Bronchial epithelial cell (primary cell): ENCODE data around the gene VPS52. TPM values are rescaled to one million over a fixed set of nuclear protein-coding genes. Genes with fewer than 3 reads are reported as not detected.

Source experiments
- DNase-seq: peaks from one replicate; pipeline ENCODE4 v3.0.0-alpha.2; 2010; ENCODE audit warnings: low read depth
- FAIRE-seq: peaks from 2 replicates; lab custom pipeline; 2011; peaks lifted over from hg19 to GRCh38; lab: Jason Lieb, UNC
- H3K27me3 ChIP-seq: 2 replicates; pipeline ENCODE4 v1.5.1; 2011; ENCODE audit warnings: low read length; ENCODE audit not compliant: control insufficient read depth, insufficient read depth
- H3K36me3 ChIP-seq: 2 replicates; pipeline ENCODE4 v1.5.1; 2011; ENCODE audit warnings: low read length; ENCODE audit not compliant: control insufficient read depth, insufficient read depth
- H3K4me3 ChIP-seq: 2 replicates; pipeline ENCODE4 v1.5.1; 2011; ENCODE audit warnings: mild to moderate bottlenecking, low read depth, low read length, control low read depth
- total RNA-seq: library from RNA; depleted of rRNA; stranded (reverse); fragments of >200 nt; gene quantifications from 2 replicates; pipeline ENCODE4 v1.2.1, GENCODE V29; 2014
- TF ChIP-seq, protein P1 (sequence below): IDR thresholded peaks from 2 replicates; pipeline ENCODE4 v1.5.1; 2011; ENCODE audit warnings: mild to moderate bottlenecking, moderate library complexity, low read length, control low read depth, inconsistent platforms; ENCODE audit not compliant: insufficient read depth, severe bottlenecking

The VPS52 gene
- total RNA-seq, 1 donor from 2014 or later = 22.1 TPM

DNA sequence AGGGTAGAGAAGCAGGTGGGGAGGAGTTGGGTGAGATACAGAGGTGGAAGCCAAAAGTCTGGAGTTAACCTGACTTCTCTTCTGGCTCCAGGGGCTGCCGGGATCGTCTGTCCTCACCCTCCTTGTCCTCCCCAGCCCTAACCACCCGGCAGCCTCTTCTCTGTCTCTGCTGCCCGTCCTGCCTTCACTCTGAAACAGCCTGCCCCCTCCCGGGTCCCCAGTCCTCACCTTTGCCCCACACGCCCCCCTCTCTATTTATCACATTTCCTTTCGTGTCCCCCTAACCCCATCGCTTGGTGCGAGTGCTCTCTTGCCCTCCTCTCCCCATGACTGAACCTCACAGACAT is 57.7 kb downstream of the VPS52 start:
- H3K36me3 ChIP-seq = peaks cover 6% of the 10 kb centered on the region
- no peak for FAIRE-seq
- no peak for DNase-seq
- peak overlapping the region; percentile 47 for H3K4me3 ChIP-seq
- TF ChIP-seq, protein P1, sequence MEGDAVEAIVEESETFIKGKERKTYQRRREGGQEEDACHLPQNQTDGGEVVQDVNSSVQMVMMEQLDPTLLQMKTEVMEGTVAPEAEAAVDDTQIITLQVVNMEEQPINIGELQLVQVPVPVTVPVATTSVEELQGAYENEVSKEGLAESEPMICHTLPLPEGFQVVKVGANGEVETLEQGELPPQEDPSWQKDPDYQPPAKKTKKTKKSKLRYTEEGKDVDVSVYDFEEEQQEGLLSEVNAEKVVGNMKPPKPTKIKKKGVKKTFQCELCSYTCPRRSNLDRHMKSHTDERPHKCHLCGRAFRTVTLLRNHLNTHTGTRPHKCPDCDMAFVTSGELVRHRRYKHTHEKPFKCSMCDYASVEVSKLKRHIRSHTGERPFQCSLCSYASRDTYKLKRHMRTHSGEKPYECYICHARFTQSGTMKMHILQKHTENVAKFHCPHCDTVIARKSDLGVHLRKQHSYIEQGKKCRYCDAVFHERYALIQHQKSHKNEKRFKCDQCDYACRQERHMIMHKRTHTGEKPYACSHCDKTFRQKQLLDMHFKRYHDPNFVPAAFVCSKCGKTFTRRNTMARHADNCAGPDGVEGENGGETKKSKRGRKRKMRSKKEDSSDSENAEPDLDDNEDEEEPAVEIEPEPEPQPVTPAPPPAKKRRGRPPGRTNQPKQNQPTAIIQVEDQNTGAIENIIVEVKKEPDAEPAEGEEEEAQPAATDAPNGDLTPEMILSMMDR = no peak
- no peaks in the 10 kb centered on the region for H3K27me3 ChIP-seq

DNA sequence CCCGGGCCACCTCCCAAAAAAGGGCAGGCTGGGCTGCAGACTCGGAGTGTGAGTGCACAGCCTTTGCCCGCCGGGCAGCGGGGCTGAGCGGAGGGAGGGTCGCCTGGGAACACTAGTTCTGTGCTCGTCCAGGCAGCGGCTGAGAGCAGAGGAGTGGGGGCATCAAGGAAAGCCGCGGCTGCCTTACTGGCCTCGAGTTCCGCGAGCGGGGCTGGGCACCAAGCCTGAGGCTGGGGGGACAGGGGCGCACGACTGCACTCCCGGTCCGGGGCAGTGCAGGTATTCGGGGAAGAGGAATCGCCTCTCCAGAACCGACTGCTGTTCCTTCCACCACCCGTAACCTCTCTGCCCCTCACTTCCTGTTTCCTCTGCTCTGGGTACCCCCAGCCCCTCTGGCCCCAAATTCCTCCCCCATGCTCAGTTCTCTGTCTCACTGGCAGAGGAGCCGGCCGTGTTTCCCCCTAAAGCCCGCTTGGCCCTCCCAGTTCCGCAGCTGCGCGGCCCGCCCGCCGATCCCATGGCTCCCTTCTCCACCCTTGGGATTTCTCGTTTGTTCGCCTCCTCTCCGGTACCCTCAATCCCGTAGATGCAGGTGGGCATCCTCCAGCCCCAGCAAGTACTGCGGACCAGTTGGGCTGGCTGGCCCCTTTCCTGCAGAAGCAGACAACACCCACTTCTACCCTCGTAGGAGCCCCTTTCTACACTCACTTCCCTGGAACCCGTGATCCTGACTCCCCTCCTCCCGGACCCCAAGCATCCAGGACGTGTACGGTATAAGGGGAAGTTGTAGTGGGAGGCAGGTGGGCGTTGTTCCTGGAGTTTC is 58.3 kb downstream of the VPS52 start:
- DNase-seq (no peak), FAIRE-seq (no peak)
- Histone ChIP-seq H3K27me3 (no peaks in the 10 kb centered on the region), H3K36me3 (peaks cover 6% of the 10 kb centered on the region), H3K4me3 (peak overlapping the region; percentile 47)
- TF ChIP-seq, protein P1 = no peak

DNA sequence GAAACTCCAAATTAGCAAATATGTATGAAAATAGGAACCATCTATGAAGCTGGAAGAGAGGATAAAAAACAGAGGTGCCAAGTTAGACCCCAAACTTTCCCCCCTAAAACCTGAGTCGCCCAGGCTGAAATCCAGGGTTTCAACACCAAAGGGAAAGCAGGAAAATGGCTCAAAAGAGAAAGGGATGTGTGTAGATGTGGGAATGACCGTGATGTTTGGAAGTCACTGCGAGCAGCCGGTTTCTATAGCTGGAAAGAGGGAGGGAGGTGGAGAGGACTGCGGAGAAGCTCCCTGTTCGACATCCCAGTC is 58.9 kb downstream of the VPS52 start:
- no peak for DNase-seq

DNA sequence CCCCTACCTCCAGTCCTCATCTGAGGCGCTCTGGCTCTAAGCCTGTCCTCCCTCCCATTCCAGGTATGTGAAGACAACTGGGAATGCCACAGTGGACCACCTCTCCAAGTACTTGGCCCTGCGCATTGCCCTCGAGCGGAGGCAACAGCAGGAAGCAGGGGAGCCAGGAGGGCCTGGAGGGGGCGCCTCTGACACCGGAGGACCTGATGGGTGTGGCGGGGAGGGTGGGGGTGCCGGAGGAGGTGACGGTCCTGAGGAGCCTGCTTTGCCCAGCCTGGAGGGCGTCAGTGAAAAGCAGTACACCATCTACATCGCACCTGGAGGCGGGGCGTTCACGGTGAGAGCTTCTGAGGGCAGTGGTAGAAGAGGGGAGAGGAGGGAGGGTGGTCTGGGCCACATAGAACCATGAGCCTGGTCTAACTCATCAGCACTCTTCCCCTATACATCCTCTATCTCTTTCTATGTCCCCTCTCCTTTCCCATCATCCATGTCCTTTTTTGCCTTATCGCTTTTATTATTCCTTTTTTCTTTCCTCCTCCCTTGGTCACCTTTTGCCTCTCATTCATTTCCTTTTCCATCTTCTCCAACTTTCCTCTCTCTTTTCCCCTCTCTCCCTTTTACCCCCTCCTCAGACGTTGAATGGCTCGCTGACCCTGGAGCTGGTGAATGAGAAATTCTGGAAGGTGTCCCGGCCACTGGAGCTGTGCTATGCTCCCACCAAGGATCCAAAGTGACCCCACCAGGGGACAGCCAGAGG is 59.8 kb downstream of the VPS52 start:
- H3K36me3 ChIP-seq = peaks cover 6% of the 10 kb centered on the region
- H3K4me3 ChIP-seq = no peak overlapping the region
- FAIRE-seq = no peak
- DNase-seq = no peak
- TF ChIP-seq, protein P1 = no peak
- H3K27me3 ChIP-seq = no peaks in the 10 kb centered on the region

More for the DNA sequence above, 58.9 kb downstream of the VPS52 start:
- TF ChIP-seq, protein P1 = no peak
- H3K27me3 ChIP-seq = no peaks in the 10 kb centered on the region
- peaks cover 6% of the 10 kb centered on the region for H3K36me3 ChIP-seq
- FAIRE-seq = no peak
- peak overlapping the region; percentile 47 for H3K4me3 ChIP-seq

DNA sequence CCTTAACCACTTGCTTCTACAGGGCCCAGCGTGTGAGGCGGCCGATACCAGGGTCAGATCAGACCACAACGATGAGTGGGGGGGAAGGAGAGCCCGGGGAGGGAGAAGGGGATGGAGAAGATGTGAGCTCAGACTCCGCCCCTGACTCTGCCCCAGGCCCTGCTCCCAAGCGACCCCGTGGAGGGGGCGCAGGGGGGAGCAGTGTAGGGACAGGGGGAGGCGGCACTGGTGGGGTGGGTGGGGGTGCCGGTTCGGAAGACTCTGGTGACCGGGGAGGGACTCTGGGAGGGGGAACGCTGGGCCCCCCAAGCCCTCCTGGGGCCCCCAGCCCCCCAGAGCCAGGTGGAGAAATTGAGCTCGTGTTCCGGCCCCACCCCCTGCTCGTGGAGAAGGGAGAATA is 60.5 kb downstream of the VPS52 start:
- FAIRE-seq (no peak), DNase-seq (no peak)
- Histone ChIP-seq H3K4me3 (no peak overlapping the region), H3K27me3 (no peaks in the 10 kb centered on the region), H3K36me3 (peaks cover 6% of the 10 kb centered on the region)
- TF ChIP-seq, protein P1 = no peak
